HCT116 (cell line): ENCODE results near the gene MTA3. TPM values are rescaled to one million over a fixed set of nuclear protein-coding genes. Genes with fewer than 3 reads are reported as not detected.

Source experiments
- ATAC-seq: fragments of 200-7000 bp; cut with Tn5 transposase; 2 replicates; pipeline ENCODE4 v1.9.1; 2020; ENCODE audit warnings: mild to moderate bottlenecking, moderate library complexity
- BruUV-seq: library from RNA; stranded (reverse); fragments of 400-500 nt; replicated peaks from 2 replicates; lab custom pipeline; 2021; lab: Mats Ljungman, UMichigan
- CTCF ChIA-PET: fragments of 300-600 bp; sonication (Branson Sonifier 250); formaldehyde crosslinking; loops from one replicate; lab custom pipeline; 2021; ENCODE audit warnings: antibody characterized with exemption; lab: Charles Lee
- POLR2A ChIA-PET: fragments of 300-600, 350-600 bp; sonication (Branson Sonifier 250); formaldehyde crosslinking; loops from one replicate; lab custom pipeline; 2021; ENCODE audit warnings: antibody characterized with exemption; lab: Charles Lee
- RAD21 ChIA-PET, 2 experiments: fragments of 300-600 bp; sonication (Branson Sonifier 250); formaldehyde crosslinking; loops; one replicate each; lab custom pipeline; 2023; ENCODE audit warnings: low total read pairs in 2 of 2; ENCODE audit not compliant: uncharacterized antibody in 2 of 2, unreplicated experiment in 2 of 2, low non-redundant PET in 1 of 2; lab: Charles Lee
- DNase-seq: peaks from one replicate; pipeline ENCODE4 v3.0.0-alpha.2; 2010; ENCODE audit warnings: low read depth, low spot score
- H2AFZ ChIP-seq: fragments of 200-600 bp; shearing (Covaris generic), sonication (generic); 2 replicates; pipeline ENCODE4 v1.6.1; 2017; ENCODE audit warnings: low read depth, mixed run types, mixed read lengths, antibody characterized with exemption, low read length; ENCODE audit not compliant: poor library complexity, severe bottlenecking
- H3K27ac ChIP-seq: 2 replicates; pipeline ENCODE4 v1.5.1; 2012; ENCODE audit warnings: low read depth, low read length
- H3K27me3 ChIP-seq: fragments of 200-600 bp; sonication (generic); 2 replicates; pipeline ENCODE4 v1.6.1; 2016; ENCODE audit warnings: mixed run types, low read length, mixed read lengths; ENCODE audit not compliant: insufficient read depth
- H3K36me3 ChIP-seq, 2 experiments: fragments of 200-500 bp in 1 of 2; fragments of 200-600 bp in 1 of 2; sonication (Bioruptor generic) in 1 of 2; sonication (generic) in 1 of 2; 2 replicates each; pipeline versions ENCODE4 v1.5.1 to v1.6.1; 2014 to 2016; ENCODE audit warnings: low read length in 2 of 2, inconsistent platforms in 1 of 2, mixed read lengths in 1 of 2, mixed run types in 1 of 2; ENCODE audit not compliant: insufficient read depth in 2 of 2, control insufficient read depth in 1 of 2
- H3K4me1 ChIP-seq, 2 experiments: fragments of 200-600 bp in 1 of 2; sonication (generic) in 1 of 2; 2 replicates each; pipeline versions ENCODE4 v1.5.1 to v1.6.1; 2012 to 2017; ENCODE audit warnings: low read length in 2 of 2, inconsistent platforms in 1 of 2, mild to moderate bottlenecking in 1 of 2, mixed read lengths in 1 of 2, mixed run types in 1 of 2, moderate library complexity in 1 of 2; ENCODE audit not compliant: insufficient read depth in 2 of 2, control insufficient read depth in 1 of 2
- H3K4me2 ChIP-seq: fragments of 200-600 bp; sonication (generic); 2 replicates; pipeline ENCODE4 v1.6.1; 2017; ENCODE audit warnings: mixed run types, low read length, mixed read lengths
- H3K4me3 ChIP-seq, 2 experiments: fragments of 200-600 bp in 1 of 2; sonication (generic) in 1 of 2; replicated peaks in 1 of 2; 2 replicates each; pipeline ENCODE4 v1.5.1; 2011 to 2016; ENCODE audit warnings: low read length in 2 of 2, control low read depth in 1 of 2, low read depth in 1 of 2, mild to moderate bottlenecking in 1 of 2, mixed read lengths in 1 of 2, mixed run types in 1 of 2
- H3K79me2 ChIP-seq: fragments of 200-600 bp; sonication (generic); 2 replicates; pipeline ENCODE4 v1.6.1; 2017; ENCODE audit warnings: mild to moderate bottlenecking, mixed run types, low read length, moderate library complexity, mixed read lengths; ENCODE audit not compliant: insufficient read depth
- H3K9ac ChIP-seq: fragments of 200-600 bp; sonication (generic); 2 replicates; pipeline ENCODE4 v1.6.1; 2016; ENCODE audit warnings: low read length, mixed read lengths
- H3K9me2 ChIP-seq: fragments of 200-600 bp; sonication (generic), shearing (Covaris generic); 2 replicates; pipeline ENCODE4 v1.6.1; 2017; ENCODE audit warnings: mixed run types, mild to moderate bottlenecking, moderate library complexity; ENCODE audit not compliant: insufficient read depth
- H3K9me3 ChIP-seq, 2 experiments: fragments of 200-500 bp in 1 of 2; fragments of 200-600 bp in 1 of 2; sonication (Bioruptor generic) in 1 of 2; sonication (generic) in 1 of 2; 2 replicates each; pipeline ENCODE4 v1.6.1; 2014 to 2017; ENCODE audit warnings: low read length in 2 of 2, mixed read lengths in 2 of 2, inconsistent platforms in 1 of 2, low read depth in 1 of 2, mild to moderate bottlenecking in 1 of 2, mixed run types in 1 of 2, moderate library complexity in 1 of 2; ENCODE audit not compliant: control insufficient read depth in 1 of 2, insufficient read depth in 1 of 2
- H4K20me1 ChIP-seq: fragments of 200-600 bp; sonication (generic), shearing (Covaris generic); 2 replicates; pipeline ENCODE4 v1.6.1; 2017; ENCODE audit warnings: mixed run types, mild to moderate bottlenecking, moderate library complexity; ENCODE audit not compliant: insufficient read depth
- CBX3 ChIP-seq: IDR thresholded peaks from 2 replicates; pipeline ENCODE4 v1.6.1; 2012; ENCODE audit warnings: low read depth
- EGR1 ChIP-seq: IDR thresholded peaks from 2 replicates; pipeline ENCODE4 v1.6.1; 2012; ENCODE audit warnings: low read depth
- EZH2 ChIP-seq: fragments of 200-600 bp; sonication (generic); IDR thresholded peaks from 2 replicates; pipeline ENCODE4 v1.6.1; 2017; ENCODE audit warnings: antibody characterized with exemption, mixed run types
- EZH2phosphoT487 ChIP-seq: fragments of 200-600 bp; IDR thresholded peaks from 2 replicates; pipeline ENCODE4 v1.6.1; 2018; ENCODE audit warnings: antibody characterized with exemption, borderline replicate concordance
- POLR2AphosphoS5 ChIP-seq: IDR thresholded peaks from 2 replicates; pipeline ENCODE4 v1.6.1; 2011; ENCODE audit warnings: mild to moderate bottlenecking, low read depth, low read length, moderate library complexity
- RAD21 ChIP-seq: IDR thresholded peaks from 2 replicates; pipeline ENCODE4 v1.6.1; 2012; ENCODE audit warnings: low read depth, mild to moderate bottlenecking
- SP1 ChIP-seq: IDR thresholded peaks from 2 replicates; pipeline ENCODE4 v1.6.1; 2012; ENCODE audit warnings: low read depth
- intact Hi-C: fragments of 100-400 bp; cut with micrococcal nuclease; formaldehyde crosslinking; loops from 2 replicates; pipeline ENCODE4 v1.10.0; 2022
- total RNA-seq: library from RNA; stranded (reverse); gene quantifications from one replicate; pipeline ENCODE4 v1.2.1, GENCODE V29; 2021; ENCODE audit not compliant: unreplicated experiment
- TF ChIP-seq, protein P1 (sequence below), 3 experiments: fragments of 200-600 bp in 1 of 3; sonication (generic) in 1 of 3; IDR thresholded peaks in 2 of 3; conservative IDR thresholded peaks in 1 of 3; 2 replicates each; pipeline ENCODE4 v1.5.1; 2012 to 2017; ENCODE audit warnings: low read depth in 2 of 3, low read length in 2 of 3, antibody characterized with exemption in 1 of 3, borderline replicate concordance in 1 of 3, control low read depth in 1 of 3, mild to moderate bottlenecking in 1 of 3, mixed read lengths in 1 of 3, mixed run types in 1 of 3, moderate library complexity in 1 of 3; ENCODE audit not compliant: insufficient read depth in 1 of 3
- TF ChIP-seq, protein P2 (sequence below): IDR thresholded peaks from 2 replicates; pipeline ENCODE4 v1.6.1; 2012; ENCODE audit warnings: low read depth

MTA3 gene
- total RNA-seq, 1 experiment from 2014 or later: 46.3 TPM

DNA sequence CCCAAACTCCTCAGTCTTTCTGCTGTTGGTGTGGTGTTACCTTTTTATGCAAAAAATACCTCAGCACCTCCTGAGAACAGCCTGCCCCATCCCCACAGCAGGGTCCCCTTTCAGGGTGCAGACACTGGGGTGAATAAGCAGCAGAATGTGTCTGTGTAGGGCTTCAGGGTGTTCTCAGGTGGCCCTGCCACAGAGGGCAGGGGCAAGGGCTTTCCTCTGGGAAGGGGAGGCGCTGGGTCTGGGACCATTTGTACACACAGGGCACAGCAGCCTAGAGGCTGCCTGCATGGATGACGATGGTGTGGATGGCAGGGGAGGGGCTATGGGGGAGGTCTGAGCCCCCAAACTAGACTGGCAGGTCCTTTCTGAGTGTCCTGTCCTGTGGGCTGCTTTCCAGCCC lies 221.3 kb downstream of the MTA3 start:
- no peaks in the 10 kb centered on the region for H3K27me3 ChIP-seq
- no peak overlapping the region for H2AFZ ChIP-seq
- ChIA-PET POLR2A (no interaction called here), RAD21 (no interaction called here), CTCF (no interaction called here)
- TF ChIP-seq CBX3 (no peak), EGR1 (no peak), EZH2 (no peak), RAD21 (no peak), POLR2AphosphoS5 (no peak), SP1 (no peak), EZH2phosphoT487 (no peak)
- TF ChIP-seq, protein P1, sequence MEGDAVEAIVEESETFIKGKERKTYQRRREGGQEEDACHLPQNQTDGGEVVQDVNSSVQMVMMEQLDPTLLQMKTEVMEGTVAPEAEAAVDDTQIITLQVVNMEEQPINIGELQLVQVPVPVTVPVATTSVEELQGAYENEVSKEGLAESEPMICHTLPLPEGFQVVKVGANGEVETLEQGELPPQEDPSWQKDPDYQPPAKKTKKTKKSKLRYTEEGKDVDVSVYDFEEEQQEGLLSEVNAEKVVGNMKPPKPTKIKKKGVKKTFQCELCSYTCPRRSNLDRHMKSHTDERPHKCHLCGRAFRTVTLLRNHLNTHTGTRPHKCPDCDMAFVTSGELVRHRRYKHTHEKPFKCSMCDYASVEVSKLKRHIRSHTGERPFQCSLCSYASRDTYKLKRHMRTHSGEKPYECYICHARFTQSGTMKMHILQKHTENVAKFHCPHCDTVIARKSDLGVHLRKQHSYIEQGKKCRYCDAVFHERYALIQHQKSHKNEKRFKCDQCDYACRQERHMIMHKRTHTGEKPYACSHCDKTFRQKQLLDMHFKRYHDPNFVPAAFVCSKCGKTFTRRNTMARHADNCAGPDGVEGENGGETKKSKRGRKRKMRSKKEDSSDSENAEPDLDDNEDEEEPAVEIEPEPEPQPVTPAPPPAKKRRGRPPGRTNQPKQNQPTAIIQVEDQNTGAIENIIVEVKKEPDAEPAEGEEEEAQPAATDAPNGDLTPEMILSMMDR (IDR thresholded peaks at IDR 0.05 in 2 of 3, conservative IDR thresholded peaks at IDR 0.05 in 1 of 3; ENCODE audit: borderline replicate concordance in 1 of 3, insufficient read depth in 1 of 3, low read depth in 2 of 3, low read length in 2 of 3): no peak
- TF ChIP-seq, protein P2, sequence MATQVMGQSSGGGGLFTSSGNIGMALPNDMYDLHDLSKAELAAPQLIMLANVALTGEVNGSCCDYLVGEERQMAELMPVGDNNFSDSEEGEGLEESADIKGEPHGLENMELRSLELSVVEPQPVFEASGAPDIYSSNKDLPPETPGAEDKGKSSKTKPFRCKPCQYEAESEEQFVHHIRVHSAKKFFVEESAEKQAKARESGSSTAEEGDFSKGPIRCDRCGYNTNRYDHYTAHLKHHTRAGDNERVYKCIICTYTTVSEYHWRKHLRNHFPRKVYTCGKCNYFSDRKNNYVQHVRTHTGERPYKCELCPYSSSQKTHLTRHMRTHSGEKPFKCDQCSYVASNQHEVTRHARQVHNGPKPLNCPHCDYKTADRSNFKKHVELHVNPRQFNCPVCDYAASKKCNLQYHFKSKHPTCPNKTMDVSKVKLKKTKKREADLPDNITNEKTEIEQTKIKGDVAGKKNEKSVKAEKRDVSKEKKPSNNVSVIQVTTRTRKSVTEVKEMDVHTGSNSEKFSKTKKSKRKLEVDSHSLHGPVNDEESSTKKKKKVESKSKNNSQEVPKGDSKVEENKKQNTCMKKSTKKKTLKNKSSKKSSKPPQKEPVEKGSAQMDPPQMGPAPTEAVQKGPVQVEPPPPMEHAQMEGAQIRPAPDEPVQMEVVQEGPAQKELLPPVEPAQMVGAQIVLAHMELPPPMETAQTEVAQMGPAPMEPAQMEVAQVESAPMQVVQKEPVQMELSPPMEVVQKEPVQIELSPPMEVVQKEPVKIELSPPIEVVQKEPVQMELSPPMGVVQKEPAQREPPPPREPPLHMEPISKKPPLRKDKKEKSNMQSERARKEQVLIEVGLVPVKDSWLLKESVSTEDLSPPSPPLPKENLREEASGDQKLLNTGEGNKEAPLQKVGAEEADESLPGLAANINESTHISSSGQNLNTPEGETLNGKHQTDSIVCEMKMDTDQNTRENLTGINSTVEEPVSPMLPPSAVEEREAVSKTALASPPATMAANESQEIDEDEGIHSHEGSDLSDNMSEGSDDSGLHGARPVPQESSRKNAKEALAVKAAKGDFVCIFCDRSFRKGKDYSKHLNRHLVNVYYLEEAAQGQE: no peak
- H3K36me3 ChIP-seq: no peaks in the 10 kb centered on the region
- intact Hi-C loops: no loop called here
- BruUV-seq: no TSS peak
- no peak overlapping the region for H3K4me3 ChIP-seq
- ATAC-seq: no peak
- no peaks in the 10 kb centered on the region for H4K20me1 ChIP-seq
- DNase-seq: no peak
- no peak overlapping the region for H3K4me2 ChIP-seq
- H3K79me2 ChIP-seq: no peaks in the 10 kb centered on the region
- H3K4me1 ChIP-seq: no peaks in the 10 kb centered on the region
- no peak overlapping the region for H3K9ac ChIP-seq
- no peaks in the 10 kb centered on the region for H3K9me3 ChIP-seq
- H3K27ac ChIP-seq: no peak overlapping the region
- no peaks in the 10 kb centered on the region for H3K9me2 ChIP-seq
